Measurements from ENCODE around the gene CREBL2.
"Not testable (repeated sequence)": the region's sequence is repeated elsewhere in the genome, so short reads cannot be mapped to it uniquely, and the experiment has no call there.

CREBL2 gene

GRCh38 chr12:12611512-12612306, at the start of gene CREBL2:
TSS of gene CREBL2 (plus strand) at chr12:12611876. CDS start at chr12:12612173, 297 bp downstream.
- DNase-seq (ENCODE audit: low read depth, low spot score): peak; percentile 66

GRCh38 chr12:12562016-12562483, 49.6 kb upstream of the CREBL2 start:
- DNase-seq (ENCODE audit: low read depth, low spot score): no peak

- DNase-seq (ENCODE audit: low read depth, low spot score): peak; percentile 47
Observed at GRCh38 chr12:12562585-12563261, 49.0 kb upstream of the CREBL2 start, which contains the start of gene DUSP16. TSS of gene DUSP16 (minus strand) at chr12:12562863. CDS start at chr12:12521098, 41,765 bp downstream.

DNA sequence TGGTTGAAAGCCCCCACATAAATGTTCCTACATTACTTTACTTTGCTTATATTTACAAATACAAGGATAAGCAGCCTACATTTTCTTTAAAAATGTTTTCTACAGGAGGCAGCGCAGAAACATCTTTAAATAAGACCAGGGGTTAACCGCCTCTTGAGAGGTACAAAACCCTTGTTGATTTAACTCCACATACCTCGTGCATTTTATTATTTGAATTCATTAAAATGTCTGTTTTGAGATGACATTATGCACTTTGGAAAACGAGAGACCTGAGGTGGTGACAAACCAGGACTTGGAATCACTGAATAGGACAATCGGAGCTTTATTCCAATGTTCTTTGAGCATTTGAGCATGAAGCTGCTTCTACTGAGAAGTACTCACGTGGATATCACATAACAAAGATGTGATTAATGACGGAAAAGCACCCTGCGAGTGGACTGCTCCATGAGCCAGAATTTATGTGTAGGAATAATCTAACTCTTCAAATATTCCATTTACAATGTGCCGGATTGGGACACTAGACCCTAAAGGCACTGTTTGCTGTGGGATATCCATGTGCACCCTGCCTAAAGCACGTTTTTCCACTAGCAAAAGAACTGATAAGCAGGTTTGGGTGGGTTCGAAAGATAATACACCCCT, 48.3 kb upstream of the CREBL2 start:
- DNase-seq (ENCODE audit: low read depth, low spot score): no peak

GRCh38 chr12:12564911-12565310, 46.8 kb upstream of the CREBL2 start:
- no peak for DNase-seq (ENCODE audit: low read depth, low spot score)

DNA sequence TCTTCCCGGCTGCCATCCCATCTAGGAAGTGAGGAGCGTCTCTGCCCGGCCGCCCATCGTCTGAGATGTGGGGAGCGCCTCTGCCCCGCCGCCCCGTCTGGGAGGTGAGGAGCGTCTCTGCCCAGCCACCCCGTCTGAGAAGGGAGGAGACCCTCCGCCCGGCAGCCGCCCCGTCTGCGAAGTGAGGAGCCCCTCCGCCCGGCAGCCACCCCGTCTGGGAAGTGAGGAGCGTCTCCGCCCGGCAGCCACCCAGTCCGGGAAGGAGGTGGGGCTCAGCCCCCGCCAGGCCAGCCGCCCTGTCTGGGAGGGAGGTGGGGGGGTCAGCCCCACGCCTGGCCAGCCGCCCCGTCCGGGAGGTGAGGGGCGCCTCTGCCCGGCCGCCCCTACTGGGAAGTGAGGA, 45.7 kb upstream of the CREBL2 start:
- DNase-seq (ENCODE audit: low read depth, low spot score): not testable (repeated sequence)

- no peak for DNase-seq (ENCODE audit: low read depth, low spot score)
Observed at GRCh38 chr12:12572659-12573058, 39.0 kb upstream of the CREBL2 start.

DNA sequence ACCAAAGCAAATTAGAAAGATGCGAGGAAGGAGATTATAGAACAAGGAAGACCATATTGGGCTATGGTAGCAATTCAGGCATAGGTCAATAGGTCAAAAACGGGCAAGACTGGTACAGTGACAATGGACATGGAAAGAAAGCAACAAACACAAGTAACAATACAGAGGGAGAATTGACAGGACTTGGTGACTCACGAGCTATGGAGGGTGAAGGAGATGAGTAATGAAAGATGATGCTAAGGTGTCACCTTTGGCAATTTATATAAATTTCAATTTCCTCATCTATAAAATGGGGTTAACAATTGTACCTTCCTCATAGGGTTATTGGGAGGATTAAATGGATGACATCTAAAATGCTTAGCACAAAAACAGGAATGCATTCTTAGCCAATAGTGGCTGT, 33.9 kb upstream of the CREBL2 start:
- DNase-seq (ENCODE audit: low read depth, low spot score): no peak

GRCh38 chr12:12580716-12581115, 31.0 kb upstream of the CREBL2 start:
- not testable (repeated sequence) for DNase-seq (ENCODE audit: low read depth, low spot score)

GRCh38 chr12:12582193-12582881, 29.3 kb upstream of the CREBL2 start:
- no peak for DNase-seq (ENCODE audit: low read depth, low spot score)

- no peak for DNase-seq (ENCODE audit: low read depth, low spot score)
Observed at GRCh38 chr12:12582895-12583303, 28.8 kb upstream of the CREBL2 start.

DNA sequence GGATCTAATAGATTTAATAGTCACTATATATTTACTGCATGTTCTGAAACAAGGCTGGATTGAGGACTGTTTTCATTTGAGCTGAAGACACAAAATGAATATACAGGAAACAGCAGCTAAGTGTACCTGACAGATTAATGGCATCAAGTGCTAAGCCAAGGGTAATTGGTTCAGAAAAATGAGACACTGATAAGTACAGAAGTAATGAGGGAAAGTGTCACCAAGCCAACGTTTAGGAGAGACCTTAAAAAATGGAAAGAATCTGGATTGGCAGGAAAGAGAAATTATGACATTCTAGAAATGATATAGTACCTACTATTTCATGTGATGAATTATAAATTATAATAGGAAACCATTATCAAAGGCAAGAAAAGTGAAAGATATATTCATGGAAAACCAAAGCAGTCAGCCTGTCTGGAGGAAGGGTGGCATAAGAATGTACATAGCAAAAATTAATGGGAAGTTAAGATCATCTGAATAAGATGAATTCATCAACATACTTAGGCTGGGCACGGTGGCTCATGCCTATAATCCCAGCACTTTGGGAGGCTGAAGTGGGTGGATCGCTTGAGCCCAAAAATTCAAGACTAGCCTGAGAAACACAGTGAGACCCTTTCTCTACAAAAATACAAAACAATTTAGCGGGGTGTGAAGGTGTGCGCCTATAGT, 28.0 kb upstream of the CREBL2 start:
- DNase-seq (ENCODE audit: low read depth, low spot score): no peak

DNA sequence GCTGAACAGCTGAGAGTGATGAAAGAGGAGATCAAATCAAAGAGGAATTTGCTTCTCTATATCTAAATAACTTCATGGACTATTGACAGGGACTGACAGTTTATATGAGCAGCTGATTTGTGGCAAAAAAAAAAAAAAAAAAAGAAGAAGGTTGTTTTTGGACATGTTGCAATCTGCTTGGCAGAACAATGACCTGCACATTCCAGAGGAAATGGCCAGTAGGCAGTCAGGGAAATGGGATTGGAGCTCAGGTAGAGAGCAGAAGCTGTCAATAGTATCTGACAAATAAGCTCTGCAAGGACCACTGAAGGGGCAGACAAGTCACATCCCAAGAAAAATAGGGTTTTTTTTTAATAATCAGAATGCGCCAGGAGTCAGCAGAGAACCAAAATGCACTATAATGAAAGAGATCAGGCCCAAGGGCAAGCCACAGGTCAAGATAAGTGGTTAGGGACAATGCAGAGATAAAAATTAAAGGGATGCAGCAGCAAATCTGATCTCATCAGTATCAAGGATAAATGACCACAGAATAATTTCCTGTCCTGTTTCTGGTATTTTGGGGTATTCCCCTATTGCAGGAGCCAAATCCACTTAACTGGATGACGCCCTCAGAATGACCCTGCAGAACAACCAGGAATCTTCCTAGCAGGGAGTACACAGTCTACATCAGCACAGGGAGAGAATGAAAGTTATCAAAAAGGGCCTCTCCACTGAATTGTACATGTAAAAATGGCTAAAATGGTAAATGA, 26.4 kb upstream of the CREBL2 start:
- no peak for DNase-seq (ENCODE audit: low read depth, low spot score)

GRCh38 chr12:12586879-12587675, 24.6 kb upstream of the CREBL2 start:
- no peak for DNase-seq (ENCODE audit: low read depth, low spot score)

- no peak for DNase-seq (ENCODE audit: low read depth, low spot score)
Observed at GRCh38 chr12:12587878-12588277, 23.8 kb upstream of the CREBL2 start.

DNA sequence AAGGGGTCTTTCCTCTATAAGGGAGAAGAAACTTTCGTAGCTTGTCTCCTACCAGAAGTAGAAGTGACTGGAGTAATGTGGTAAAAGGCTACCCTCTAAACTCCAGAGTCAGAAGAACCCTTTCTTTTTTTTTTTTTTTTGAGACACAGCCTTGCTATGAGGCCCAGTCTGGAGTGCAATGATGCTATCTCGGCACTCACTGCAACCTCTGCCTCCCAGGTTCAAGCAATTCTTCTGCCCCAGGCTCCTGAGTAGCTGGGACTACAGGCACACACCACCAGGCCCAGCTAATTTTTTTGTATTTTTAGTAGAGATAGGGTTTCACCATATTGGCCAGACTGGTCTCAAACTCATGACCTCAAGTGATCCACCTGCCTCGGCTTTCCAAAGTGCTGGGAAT, 23.2 kb upstream of the CREBL2 start:
- DNase-seq (ENCODE audit: low read depth, low spot score): not testable (repeated sequence)

- no peak for DNase-seq (ENCODE audit: low read depth, low spot score)
Observed at GRCh38 chr12:12590961-12591360, 20.7 kb upstream of the CREBL2 start.

GRCh38 chr12:12592930-12593329, 18.7 kb upstream of the CREBL2 start:
- no peak for DNase-seq (ENCODE audit: low read depth, low spot score)

- DNase-seq (ENCODE audit: low read depth, low spot score): not testable (repeated sequence)
Observed at GRCh38 chr12:12595929-12596328, 15.7 kb upstream of the CREBL2 start.

- not testable (repeated sequence) for DNase-seq (ENCODE audit: low read depth, low spot score)
Observed at GRCh38 chr12:12596598-12596997, 15.1 kb upstream of the CREBL2 start.

All from activated CD4-positive, CD25-positive, alpha-beta regulatory T cell treated with anti-CD3 and anti-CD28 coated beads, Interleukin-2, amount 50 U/mL, for 16 hours (primary cell).